GM21619 (cell line): ENCODE data around the gene UBE3D.
"Not testable (repeated sequence)": the region's sequence is repeated elsewhere in the genome, so short reads cannot be mapped to it uniquely, and the experiment has no call there.

Experiments used
- ATAC-seq: cut with Tn5 transposase; IDR thresholded peaks from one replicate; pipeline ENCODE4 v1.9.1; 2021; ENCODE audit not compliant: unreplicated experiment

UBE3D gene

DNA sequence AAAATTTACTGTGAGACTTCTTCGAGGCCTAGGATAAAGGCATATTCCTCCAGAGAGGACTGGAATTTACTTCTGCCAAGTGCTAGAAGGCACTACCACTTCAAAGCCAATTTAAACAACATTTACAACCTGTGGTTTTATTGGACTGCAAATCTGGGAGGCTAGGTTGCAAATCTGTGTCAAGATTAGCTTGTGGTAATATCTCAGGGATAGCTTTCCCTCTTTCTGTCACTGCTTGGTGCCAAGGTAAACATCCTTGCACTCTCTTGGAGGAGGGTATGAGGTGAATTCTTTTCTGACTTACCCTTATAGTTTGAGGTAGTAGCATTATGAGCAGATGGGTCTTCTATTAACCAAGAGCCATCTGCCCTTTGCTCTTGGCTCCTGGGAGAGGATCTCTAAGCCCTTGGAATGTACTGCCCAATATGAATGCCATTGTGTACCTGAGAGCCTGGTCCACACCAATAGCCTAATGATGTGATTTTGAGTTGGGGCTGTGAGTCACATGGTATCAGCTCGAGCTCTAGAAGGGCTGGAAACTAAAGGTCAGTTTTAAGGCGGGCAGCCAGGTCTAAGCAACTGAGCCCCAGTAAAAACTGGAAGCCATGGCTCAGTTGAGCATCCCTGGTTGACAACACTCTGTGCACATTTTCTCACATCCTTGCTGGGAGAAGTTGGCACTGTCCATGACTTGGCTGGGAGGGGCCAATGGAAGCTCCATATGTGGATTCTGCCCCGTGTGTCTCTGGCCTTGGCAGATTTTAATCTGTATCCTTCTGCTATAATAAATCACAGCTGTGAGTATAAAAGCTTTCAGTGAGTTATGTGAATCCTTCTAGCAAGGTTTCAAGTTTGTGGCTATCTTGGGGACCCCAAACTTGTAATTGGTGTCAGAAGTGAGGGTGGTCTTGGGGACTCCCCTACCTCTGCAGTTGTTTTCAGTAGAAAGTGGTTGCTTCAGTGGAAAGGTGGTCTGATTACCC lies 188.1 kb downstream of the UBE3D start:
- ATAC-seq: no peak

DNA sequence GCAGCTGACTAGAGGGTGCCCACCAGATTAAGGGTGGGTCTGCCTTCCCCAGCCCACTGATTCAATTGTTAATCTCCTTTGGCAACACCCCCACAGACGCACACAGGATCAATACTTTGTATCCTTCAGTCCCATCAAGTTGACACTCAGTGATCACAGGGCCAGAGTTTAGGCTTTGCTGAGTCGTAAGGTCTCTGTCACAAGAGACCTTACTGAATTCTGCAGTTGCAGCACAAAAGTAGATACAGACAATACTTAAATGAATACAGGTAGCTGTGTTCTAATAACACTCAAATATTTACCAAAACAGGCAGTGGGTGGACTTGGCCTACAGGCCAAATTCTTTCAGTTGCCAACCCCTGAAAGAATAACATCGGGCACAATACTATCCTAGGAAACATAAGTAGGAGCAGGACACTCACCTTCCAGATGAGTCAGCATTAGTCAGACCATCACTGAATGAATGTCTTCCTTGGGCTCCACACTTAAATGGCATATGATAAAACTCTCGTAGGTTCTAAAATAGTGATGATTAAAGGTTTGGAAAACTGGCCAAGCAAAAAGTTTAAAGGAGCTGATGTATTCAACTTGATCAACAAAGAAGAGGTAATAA lies 190.0 kb downstream of the UBE3D start:
- no peak for ATAC-seq

GRCh38 chr6:82874867-82875266 lies 190.8 kb downstream of the UBE3D start:
- ATAC-seq: no peak

GRCh38 chr6:82872185-82872584 lies 193.5 kb downstream of the UBE3D start:
- no peak for ATAC-seq

GRCh38 chr6:82870582-82871172 lies 195.0 kb downstream of the UBE3D start:
- ATAC-seq: no peak

- ATAC-seq: no peak
These were observed 196.1 kb downstream of the UBE3D start for GRCh38 chr6:82869493-82869892.

DNA sequence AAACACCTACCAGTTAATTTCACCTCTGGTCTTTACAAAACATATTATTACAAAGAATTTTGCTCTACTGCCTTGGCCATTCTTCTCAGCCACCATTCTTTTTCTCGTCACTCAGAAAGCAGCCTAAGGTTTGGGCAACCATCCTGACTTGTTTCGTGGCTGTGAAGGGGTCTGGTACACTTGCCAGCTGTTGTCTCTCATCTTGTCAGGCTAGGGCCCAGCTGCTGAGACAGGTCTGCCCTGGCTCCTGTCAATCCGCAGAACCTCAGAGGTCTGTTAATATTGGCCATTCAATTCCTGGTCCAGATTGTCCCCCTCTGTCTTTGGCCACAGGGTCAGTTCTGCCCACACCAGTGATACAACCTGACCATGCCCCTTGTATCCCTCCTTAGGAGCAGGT lies 197.7 kb downstream of the UBE3D start:
- ATAC-seq: no peak

GRCh38 chr6:82866446-82866845 lies 199.2 kb downstream of the UBE3D start:
- ATAC-seq: no peak

- ATAC-seq: no peak
These were observed 200.2 kb downstream of the UBE3D start for GRCh38 chr6:82865461-82865860.

- no peak for ATAC-seq
These were observed 201.9 kb downstream of the UBE3D start for GRCh38 chr6:82863781-82864180.

DNA sequence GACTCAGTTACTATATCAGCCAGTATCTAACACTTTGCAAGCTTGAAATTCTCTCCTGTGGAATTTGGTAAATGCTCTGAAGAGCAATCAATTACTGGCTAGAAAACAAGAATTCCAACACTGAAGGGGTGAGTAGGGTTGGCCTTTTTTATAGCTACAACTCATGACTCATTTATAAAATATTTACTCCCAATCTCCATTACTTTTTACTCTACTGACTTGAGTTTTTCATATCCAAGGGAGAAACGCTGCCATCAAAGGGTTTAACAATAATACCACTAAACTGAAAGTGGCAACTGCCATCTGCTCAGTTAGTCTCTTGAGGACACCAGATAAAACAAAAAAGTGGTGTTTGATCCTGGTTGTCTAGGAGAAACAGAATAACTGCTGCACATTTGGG lies 203.1 kb downstream of the UBE3D start:
- ATAC-seq: no peak

DNA sequence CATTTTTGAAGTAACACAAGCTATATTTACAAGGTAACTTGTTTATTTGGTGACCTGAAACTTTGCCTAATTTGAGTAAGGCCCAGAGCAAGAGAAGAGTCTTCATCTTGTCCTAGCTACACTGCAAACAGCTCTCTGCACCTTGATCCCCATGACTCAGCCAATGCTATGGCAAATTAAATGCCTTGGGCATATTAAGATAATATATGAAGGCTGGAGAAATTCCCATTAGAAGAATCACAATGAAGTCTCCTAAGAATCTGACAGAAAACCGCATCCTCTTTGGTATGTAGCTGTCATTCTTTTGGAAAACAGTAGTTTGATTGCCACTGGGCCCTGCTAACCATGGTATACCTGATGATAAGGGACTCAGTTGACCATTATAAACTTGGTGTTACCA lies 204.5 kb downstream of the UBE3D start:
- no peak for ATAC-seq

DNA sequence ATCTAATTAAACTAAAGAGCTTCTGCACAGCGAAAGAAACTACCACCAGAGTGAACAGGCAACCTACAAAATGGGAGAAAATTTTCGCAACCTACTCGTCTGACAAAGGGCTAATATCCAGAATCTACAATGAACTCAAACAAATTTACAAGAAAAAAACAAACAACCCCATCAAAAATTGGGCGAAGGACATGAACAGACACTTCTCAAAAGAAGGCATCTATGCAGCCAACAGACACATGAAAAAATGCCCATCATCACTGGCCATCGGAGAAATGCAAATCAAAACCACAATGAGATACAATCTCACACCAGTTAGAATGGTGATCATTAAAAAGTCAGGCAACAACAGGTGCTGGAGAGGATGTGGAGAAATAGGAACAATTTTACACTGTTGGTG lies 209.6 kb downstream of the UBE3D start:
- ATAC-seq: not testable (repeated sequence)

DNA sequence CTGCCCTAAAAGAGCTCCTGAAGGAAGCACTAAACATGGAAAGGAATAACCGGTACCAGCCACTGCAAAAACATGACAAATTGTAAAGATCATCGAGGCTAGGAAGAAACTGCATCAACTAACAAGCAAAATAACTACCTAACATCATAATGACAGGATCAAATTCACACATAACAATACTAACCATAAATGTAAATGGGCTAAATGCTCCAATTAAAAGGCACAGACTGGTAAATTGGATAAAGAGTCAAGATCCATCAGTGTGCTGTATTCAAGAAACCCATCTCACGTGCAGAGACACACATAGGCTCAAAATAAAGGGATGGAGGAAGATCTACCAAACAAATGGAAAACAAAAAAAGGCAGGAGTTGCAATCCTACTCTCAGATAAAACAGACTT lies 212.7 kb downstream of the UBE3D start:
- ATAC-seq: not testable (repeated sequence)

DNA sequence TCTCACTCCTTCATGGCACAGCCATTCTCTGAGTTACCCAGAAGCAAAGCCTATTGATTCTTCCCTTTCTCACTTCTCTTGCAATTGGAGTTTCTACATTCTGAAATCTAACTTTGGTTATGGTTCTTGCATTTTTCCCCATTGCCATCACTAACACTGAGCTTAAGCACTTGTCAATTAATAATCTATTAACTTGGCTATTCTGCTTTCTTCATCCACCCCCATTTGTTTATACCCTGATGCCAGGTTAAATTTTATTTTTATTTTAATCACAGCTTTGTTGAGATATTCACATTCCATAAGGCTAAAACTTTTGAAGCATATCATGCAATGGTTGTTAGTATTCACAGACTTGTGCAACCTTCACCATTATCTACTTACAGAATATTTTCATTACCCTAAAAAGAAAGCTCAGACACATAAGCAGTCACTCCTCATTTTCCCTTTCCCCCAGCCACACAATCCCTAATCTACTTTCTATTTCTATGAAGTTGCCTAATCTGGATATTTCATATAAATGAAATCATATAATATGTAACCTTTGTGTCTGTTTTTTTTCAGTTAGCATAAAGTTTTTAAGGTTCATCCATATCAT lies 222.3 kb downstream of the UBE3D start:
- no peak for ATAC-seq

DNA sequence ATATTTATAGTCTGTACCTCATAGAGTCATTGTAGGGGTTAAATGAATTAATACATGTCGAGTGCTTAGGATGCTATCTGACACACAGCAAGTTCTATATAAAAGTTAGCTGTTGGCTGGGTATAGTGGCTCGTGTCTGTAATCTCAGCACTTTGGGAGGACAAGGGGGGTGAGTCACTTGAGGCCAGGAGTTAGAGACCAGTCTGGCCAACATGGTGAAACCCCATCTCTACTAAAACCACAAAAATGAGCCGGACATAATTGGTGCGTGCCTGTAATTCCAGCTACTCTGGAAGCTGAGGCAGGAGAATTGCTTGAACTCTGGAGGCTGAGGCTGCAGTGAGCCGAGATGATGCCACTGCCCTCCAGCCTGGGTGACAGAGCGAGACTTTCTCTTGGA lies 222.9 kb downstream of the UBE3D start:
- ATAC-seq: no peak
